ENCODE measurements around the gene PIGS.
"Not testable (repeated sequence)": the region's sequence is repeated elsewhere in the genome, so short reads cannot be mapped to it uniquely, and the experiment has no call there.

Gene PIGS

DNA sequence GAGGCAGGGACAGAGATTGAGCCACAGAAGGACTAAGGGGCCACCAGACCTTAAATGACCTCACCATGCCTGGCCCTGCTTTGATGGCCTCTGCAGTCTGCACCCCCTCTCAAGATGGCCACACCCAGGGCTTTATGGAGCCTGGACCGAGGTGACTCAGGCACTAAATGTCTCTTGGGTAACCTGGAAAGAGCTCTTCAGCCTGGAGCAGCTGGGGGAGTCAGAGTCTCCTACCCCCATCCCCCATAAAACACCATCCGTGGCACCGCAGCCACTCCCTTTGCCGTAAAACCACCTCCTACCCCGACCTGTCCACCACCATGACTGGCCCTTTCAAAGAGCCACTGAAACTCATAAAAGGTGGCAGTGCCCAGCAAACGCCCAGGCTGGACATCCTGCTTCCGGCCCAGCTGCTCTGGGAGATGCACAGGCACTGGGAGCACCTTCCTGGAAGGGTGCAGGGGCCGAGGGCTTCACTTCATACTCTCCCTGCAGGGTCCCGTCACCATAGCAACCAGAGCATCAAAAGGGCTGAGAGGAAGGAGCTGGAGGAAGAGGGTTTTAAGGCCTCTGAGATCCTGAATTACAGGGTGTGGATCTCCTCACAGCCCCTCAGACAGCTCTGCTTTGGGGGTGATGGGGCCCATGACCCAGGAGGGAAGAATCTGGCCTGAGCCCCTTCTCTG lies 42.9 kb downstream of the PIGS start:
- no peak for DNase-seq

- no peak for DNase-seq
Measured at GRCh38 chr17:28527859-28528258, 43.5 kb downstream of the PIGS start.

- no peak for DNase-seq
Measured at GRCh38 chr17:28527181-28527681, 44.1 kb downstream of the PIGS start.

GRCh38 chr17:28526381-28526780 lies 44.9 kb downstream of the PIGS start:
- no peak for DNase-seq

DNA sequence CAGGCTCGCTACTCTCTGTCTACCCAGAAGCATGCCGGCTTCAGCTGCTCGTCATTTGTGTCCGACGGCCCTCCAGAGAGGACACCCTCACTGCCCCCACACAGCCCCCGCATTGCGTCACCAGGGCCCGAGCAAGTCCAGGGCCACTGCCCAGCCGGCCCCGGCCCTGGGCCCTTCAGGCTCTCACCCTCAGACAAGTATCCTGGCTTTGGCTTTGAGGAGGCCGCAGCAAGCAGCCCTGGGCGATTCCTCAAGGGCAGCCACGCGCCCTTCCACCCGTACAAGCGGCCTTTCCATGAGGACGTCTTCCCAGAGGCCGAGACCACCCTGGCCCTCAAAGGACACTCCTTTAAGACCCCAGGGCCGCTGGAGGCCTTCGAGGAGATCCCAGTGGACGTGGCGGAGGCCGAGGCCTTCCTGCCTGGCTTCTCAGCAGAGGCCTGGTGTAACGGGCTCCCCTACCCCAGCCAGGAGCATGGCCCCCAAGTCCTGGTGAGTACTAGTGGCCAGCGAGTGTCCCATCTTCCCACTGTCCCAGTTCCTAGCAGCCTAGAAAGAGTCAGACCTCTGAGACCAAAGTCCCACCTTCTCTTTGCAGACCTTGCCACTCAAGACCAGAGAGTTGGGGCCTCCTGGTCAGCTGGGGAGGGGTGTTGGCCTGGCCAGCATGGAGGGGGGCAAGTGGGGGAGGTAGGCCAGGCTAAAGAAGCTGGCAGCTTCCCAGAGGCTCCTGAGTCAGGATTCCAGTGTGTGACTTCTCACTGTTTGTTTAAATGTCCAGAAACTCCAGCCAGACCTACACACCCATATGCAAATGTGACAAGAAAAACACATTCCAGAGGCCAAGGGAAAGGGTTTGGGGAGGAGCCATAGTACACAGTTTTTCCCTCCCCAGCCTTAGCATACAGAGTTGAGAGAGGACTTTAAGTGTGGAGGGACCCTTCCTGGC lies 46.6 kb downstream of the PIGS start:
- DNase-seq = no peak

DNA sequence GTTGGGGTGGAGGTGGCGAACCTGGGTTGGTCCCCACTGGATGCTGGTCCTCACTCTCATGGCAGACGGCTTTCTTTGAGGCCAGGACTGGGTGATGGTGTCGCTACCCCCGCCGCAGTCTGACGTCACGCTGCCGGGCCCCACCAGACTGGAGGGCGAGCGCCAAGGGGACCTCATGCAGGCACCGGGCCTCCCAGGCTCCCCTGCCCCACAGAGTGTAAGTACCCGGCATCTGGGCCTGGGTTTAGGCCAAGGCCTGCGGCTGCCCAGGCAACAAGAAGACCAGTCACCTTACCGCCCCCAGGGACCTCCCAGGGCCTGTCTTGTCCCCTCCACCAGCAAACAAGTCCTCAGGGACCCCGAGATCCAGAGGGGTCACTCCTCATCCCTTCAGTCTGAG lies 47.4 kb downstream of the PIGS start:
- DNase-seq = no peak

DNA sequence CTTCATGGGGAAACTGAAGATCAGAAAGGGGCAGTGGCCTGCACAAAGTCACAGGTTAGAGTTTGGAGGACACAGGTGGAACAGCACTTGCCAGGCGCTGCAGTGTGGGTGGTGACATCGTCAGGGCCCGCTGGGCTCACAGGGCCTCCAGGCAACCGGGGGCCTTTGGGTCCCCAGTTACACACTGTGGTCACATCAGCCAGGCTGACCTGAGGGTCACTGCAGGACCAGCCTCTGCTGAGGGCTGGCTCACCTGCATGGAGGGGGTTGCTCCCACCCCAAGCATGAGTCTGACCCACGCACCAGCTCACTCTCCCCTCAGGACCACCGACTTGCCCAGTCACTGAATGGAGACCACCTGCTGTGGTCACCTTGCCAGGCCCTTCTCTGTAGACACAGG lies 48.1 kb downstream of the PIGS start:
- no peak for DNase-seq

DNA sequence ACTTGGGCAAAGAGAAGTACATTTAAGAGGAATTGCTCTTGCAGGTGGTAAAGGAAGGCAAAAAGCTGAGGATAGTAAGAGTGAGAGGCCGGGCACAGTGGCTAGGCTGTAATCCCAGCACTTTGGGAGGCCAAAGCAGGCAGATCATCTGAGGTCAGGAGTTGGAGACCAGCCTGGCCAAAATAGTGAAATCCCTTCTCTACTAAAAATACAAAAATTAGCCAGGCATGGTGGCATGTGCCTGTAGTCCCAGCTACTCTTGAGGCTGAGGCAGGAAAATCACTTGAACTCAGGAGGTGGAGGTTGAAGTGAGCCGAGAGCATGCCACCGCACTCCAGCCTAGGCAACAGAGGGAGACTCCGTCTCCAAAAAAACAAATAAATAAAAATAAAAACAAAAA lies 49.0 kb downstream of the PIGS start:
- not testable (repeated sequence) for DNase-seq

GRCh38 chr17:28521311-28522085 lies 49.8 kb downstream of the PIGS start:
- no peak for DNase-seq

- no peak for DNase-seq
Measured at GRCh38 chr17:28520687-28521086, 50.6 kb downstream of the PIGS start.

DNA sequence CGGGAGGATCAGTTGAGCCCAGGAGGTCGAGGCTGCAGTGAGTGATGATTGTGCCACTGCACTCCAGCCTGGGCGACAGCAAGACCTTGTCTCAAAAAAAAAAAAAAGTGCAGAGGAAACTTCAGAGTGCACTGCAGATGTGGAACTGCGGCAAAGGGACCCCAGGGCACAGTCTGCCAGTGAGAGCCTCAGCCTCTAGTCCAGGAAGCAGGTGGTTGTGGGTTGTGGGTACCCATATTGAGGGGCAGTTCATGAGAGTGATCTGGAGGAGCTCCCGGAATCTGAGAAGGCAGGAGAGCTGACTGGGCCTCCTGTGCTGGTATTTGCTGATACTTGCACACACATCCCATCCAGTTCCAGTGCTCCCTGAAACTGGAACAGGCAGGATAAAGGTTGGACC lies 52.1 kb downstream of the PIGS start:
- no peak for DNase-seq

GRCh38 chr17:28518578-28518977 lies 52.7 kb downstream of the PIGS start:
- DNase-seq = no peak

DNA sequence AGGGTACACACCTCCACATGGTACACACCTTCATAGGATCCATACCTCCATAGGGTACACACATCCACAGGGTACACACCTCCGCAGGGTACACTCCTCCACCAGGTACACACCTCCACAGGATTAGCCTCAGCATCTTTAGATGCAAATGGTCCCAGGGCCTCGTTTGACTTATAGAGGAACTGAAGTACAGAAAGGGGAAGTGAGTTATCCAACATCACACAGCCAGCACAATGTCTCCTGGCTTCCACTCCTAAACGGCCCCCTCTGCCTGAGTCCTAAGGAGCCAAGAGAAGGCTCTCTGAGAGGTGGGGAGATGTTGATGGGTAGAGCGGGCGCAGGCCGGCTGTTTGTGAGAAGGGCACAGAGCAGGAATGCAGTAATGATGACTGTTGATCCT lies 53.2 kb downstream of the PIGS start:
- no peak for DNase-seq

DNA sequence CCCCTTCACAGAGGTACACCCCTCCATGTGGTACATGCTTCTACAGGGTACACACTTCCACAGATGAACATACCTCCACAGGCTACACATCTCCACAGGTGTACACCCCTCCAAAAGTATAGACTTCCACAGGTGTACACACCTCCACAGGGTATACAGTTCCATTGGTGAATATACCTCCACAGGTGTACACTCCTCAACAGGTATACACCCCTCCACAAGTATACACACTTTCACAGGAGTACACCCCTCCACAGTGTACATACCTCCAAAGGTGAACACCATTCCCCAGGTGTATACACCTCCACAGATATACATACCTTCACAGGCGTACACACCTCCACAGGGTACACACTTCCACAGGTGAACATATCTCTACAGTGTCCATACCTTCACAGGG lies 55.8 kb downstream of the PIGS start:
- DNase-seq = no peak

DNA sequence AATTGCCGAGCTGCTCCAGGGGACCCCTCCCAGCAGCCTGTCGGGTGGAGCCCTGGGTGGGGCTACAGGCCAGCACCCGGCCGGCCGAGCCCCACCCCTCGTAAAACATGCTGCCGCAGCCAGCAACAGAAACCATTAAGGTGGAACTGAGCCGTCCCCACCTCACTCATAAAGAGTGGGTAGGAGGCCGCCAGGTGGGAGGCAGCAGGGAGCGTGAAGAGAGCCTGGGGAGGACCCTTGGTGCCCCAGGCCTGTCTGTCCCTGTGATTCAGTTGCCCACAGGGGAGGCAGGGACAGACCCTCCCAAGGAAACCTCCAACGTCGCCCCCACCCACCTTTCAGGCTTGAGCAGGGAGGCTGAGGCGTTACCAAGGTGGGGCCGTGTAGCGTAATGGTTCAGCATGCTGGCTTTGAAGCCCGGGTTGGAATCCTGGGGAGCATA lies 56.7 kb downstream of the PIGS start:
- DNase-seq = no peak

- no peak for DNase-seq
Measured at GRCh38 chr17:28513476-28513875, 57.8 kb downstream of the PIGS start.

GRCh38 chr17:28511858-28512461 lies 59.4 kb downstream of the PIGS start:
- DNase-seq = no peak

DNA sequence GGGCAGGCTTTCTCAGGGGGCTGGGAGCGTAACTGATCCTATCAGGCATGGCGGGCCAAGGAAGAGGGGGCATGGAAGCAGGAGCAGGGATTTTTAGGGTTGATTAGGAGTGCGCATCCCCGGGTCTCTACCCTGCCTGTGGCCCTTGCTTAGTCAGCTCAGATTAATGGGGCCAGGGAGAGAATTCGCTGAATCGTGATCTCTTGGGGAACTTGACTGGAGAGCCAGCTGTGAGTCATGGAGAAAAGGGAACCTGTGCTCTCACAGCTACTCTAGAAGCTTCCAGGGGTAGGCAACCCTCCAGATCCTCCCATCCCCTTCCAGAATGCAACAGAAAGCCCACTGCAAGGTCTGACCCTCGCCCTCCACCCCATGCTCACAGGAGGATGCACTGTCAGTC lies 61.5 kb downstream of the PIGS start:
- DNase-seq = no peak

DNA sequence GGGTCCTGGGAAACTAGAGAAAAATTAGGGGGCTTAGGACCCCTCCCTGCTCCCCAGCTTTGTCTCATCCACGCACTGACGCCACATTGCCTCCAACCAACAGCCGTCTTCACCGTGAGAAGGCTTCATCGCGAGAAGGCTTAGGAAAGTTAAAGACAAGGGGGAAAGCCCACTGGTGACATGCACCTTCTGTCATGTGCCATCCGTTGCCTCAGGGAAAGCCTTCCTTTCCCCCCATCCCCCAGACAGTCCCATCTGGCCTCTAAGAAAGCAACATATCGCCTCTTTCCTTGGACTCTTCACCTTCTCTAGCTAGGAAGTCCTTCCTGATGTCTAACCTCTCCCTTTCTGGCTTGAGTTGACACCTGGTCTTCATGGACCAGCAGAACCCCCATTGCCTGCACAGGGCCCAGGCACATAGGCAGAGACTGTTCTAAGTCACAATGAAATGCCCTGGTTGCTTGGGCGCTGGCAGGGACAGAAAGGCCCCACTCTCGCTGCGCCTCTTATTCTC lies 63.1 kb downstream of the PIGS start:
- DNase-seq = no peak

- no peak for DNase-seq
Measured at GRCh38 chr17:28507567-28508203, 63.6 kb downstream of the PIGS start.

- DNase-seq = no peak
Measured at GRCh38 chr17:28506763-28507487, 64.4 kb downstream of the PIGS start.

All from NCI-H1417 treated with DMSO at 0.1 percent for 48 hours (cell line).